H9 (cell line): Measurements from ENCODE around the gene GLRX. TPM values are rescaled to one million over a fixed set of nuclear protein-coding genes. Genes with fewer than 3 reads are reported as not detected.

Source experiments
- DNase-seq: peaks from one replicate; pipeline ENCODE4 v3.0.0-alpha.2; 2017
- H2AFZ ChIP-seq: one replicate; pipeline ENCODE4 v1.6.1; 2013; ENCODE audit warnings: mild to moderate bottlenecking, low read length, control low read depth, moderate library complexity
- H2AK5ac ChIP-seq: 2 replicates; pipeline ENCODE4 v1.6.1; 2013; ENCODE audit warnings: low read length, control low read depth, mixed read lengths; ENCODE audit not compliant: insufficient read length
- H2BK120ac ChIP-seq: one replicate; pipeline ENCODE4 v1.6.1; 2013; ENCODE audit warnings: low read depth, mild to moderate bottlenecking, low read length, control low read depth, inconsistent platforms; ENCODE audit not compliant: poor library complexity, severe bottlenecking
- H2BK12ac ChIP-seq: 2 replicates; pipeline ENCODE4 v1.6.1; 2013; ENCODE audit warnings: low read length, control low read depth, mixed read lengths, low read depth; ENCODE audit not compliant: insufficient read length
- H2BK15ac ChIP-seq: 2 replicates; pipeline ENCODE4 v1.6.1; 2013; ENCODE audit warnings: low read depth, low read length, control low read depth
- H2BK20ac ChIP-seq: one replicate; pipeline ENCODE4 v1.6.1; 2013; ENCODE audit warnings: low read depth, mild to moderate bottlenecking, low read length, control low read depth, inconsistent platforms; ENCODE audit not compliant: poor library complexity, severe bottlenecking
- H2BK5ac ChIP-seq: 2 replicates; pipeline ENCODE4 v1.6.1; 2013; ENCODE audit warnings: low read length, control low read depth, mixed read lengths; ENCODE audit not compliant: insufficient read length
- H3K14ac ChIP-seq: 2 replicates; pipeline ENCODE4 v1.6.1; 2013; ENCODE audit warnings: low read length, control low read depth; ENCODE audit not compliant: insufficient read depth
- H3K18ac ChIP-seq: 2 replicates; pipeline ENCODE4 v1.6.1; 2013; ENCODE audit warnings: low read depth, mild to moderate bottlenecking, mixed read lengths, low read length, control low read depth; ENCODE audit not compliant: insufficient read length
- H3K23ac ChIP-seq: 2 replicates; pipeline ENCODE4 v1.6.1; 2013; ENCODE audit warnings: low read length, control low read depth, mixed read lengths, low read depth; ENCODE audit not compliant: insufficient read length
- H3K23me2 ChIP-seq: 2 replicates; pipeline ENCODE4 v1.6.1; 2013; ENCODE audit warnings: low read depth, mild to moderate bottlenecking, mixed read lengths, low read length, control low read depth; ENCODE audit not compliant: insufficient read length, poor library complexity, severe bottlenecking
- H3K27ac ChIP-seq: 2 replicates; pipeline ENCODE4 v1.5.1; 2013; ENCODE audit warnings: low read length, control low read depth, mixed read lengths, low read depth; ENCODE audit not compliant: insufficient read length
- H3K27me3 ChIP-seq: 2 replicates; pipeline ENCODE4 v1.6.1; 2013; ENCODE audit warnings: low read length, control low read depth, inconsistent platforms; ENCODE audit not compliant: insufficient read depth
- H3K4ac ChIP-seq: 2 replicates; pipeline ENCODE4 v1.6.1; 2013; ENCODE audit warnings: low read depth, mild to moderate bottlenecking, control low read depth, inconsistent platforms, low read length, moderate library complexity
- H3K4me1 ChIP-seq: 2 replicates; pipeline ENCODE4 v1.6.1; 2013; ENCODE audit warnings: low read length, control low read depth, inconsistent platforms; ENCODE audit not compliant: insufficient read depth
- H3K4me2 ChIP-seq: 2 replicates; pipeline ENCODE4 v1.6.1; 2013; ENCODE audit warnings: low read length, control low read depth, mixed read lengths; ENCODE audit not compliant: insufficient read length, insufficient read depth
- H3K56ac ChIP-seq: 2 replicates; pipeline ENCODE4 v1.6.1; 2013; ENCODE audit warnings: low read depth, mild to moderate bottlenecking, mixed read lengths, low read length, control low read depth; ENCODE audit not compliant: insufficient read length
- H3K79me1 ChIP-seq: 2 replicates; pipeline ENCODE4 v1.6.1; 2013; ENCODE audit warnings: low read depth, mild to moderate bottlenecking, moderate library complexity, low read length, control low read depth, inconsistent platforms; ENCODE audit not compliant: insufficient read depth, poor library complexity, severe bottlenecking
- H3K79me2 ChIP-seq: 2 replicates; pipeline ENCODE4 v1.6.1; 2013; ENCODE audit warnings: low read length, control low read depth, inconsistent platforms; ENCODE audit not compliant: insufficient read depth
- H3K9ac ChIP-seq: 2 replicates; pipeline ENCODE4 v1.6.1; 2013; ENCODE audit warnings: low read length, control low read depth, mixed read lengths; ENCODE audit not compliant: insufficient read length; ENCODE audit errors: extremely low read depth
- H3K9me3 ChIP-seq: one replicate; pipeline ENCODE4 v1.6.1; 2013; ENCODE audit warnings: low read depth, low read length, inconsistent platforms; ENCODE audit not compliant: control insufficient read depth
- H3T11ph ChIP-seq: one replicate; pipeline ENCODE4 v1.6.1; 2013; ENCODE audit warnings: mild to moderate bottlenecking, low read length, control low read depth, inconsistent platforms
- H4K20me1 ChIP-seq: one replicate; pipeline ENCODE4 v1.6.1; 2013; ENCODE audit not compliant: control insufficient read depth, insufficient read length, insufficient read depth
- H4K5ac ChIP-seq: 2 replicates; pipeline ENCODE4 v1.6.1; 2013; ENCODE audit warnings: low read depth, mild to moderate bottlenecking, mixed read lengths, low read length, control low read depth; ENCODE audit not compliant: insufficient read length
- H4K8ac ChIP-seq: replicated peaks from 2 replicates; pipeline ENCODE4 v1.6.1; 2013; ENCODE audit warnings: low read length, control low read depth, mixed read lengths, low read depth; ENCODE audit not compliant: insufficient read length
- H4K91ac ChIP-seq: 2 replicates; pipeline ENCODE4 v1.6.1; 2013; ENCODE audit warnings: low read depth, mild to moderate bottlenecking, moderate library complexity, mixed read lengths, low read length, control low read depth; ENCODE audit not compliant: insufficient read length
- H3K27ac Mint-ChIP-seq, 3 experiments: 2 replicates in 2 of 3; 3 replicates in 1 of 3; pipeline ENCODE4 v1.8.0; 2020 to 2021; ENCODE audit warnings: mixed read lengths in 3 of 3, mild to moderate bottlenecking in 1 of 3, moderate library complexity in 1 of 3
- H3K27me3 Mint-ChIP-seq: 2 replicates; pipeline ENCODE4 v1.8.0; 2021; ENCODE audit warnings: low read depth, mild to moderate bottlenecking, moderate library complexity, mixed read lengths
- H3K36me3 Mint-ChIP-seq, 3 experiments: 2 replicates in 2 of 3; 3 replicates in 1 of 3; pipeline ENCODE4 v1.8.0; 2020 to 2021; ENCODE audit warnings: low read depth in 3 of 3, mixed read lengths in 3 of 3; ENCODE audit not compliant: insufficient read depth in 1 of 3
- H3K4me1 Mint-ChIP-seq, 2 experiments: 2 replicates each; pipeline ENCODE4 v1.8.0; 2020; ENCODE audit warnings: mixed read lengths in 2 of 2
- H3K4me3 Mint-ChIP-seq, 2 experiments: 2 replicates in 1 of 2; 3 replicates in 1 of 2; pipeline ENCODE4 v1.8.0; 2020 to 2021; ENCODE audit warnings: mild to moderate bottlenecking in 2 of 2, mixed read lengths in 2 of 2, moderate library complexity in 1 of 2
- H3K9me3 Mint-ChIP-seq, 2 experiments: 2 replicates in 1 of 2; 3 replicates in 1 of 2; pipeline ENCODE4 v1.8.0; 2020; ENCODE audit warnings: mild to moderate bottlenecking in 2 of 2, mixed read lengths in 2 of 2, moderate library complexity in 1 of 2
- WGBS: extraction: QIAGEN DNeasy Blood & Tissue Kit; methylation state at CpG from one replicate; pipeline ENCODE4 v1.1.7; 2013; ENCODE audit warnings: missing lambda C conversion rate, low lambda C conversion rate, mixed read lengths; ENCODE audit not compliant: insufficient read length; ENCODE audit errors: extremely low coverage; 5-methylcytosine and 5-hydroxymethylcytosine counted together
- total RNA-seq: library from RNA; stranded (reverse); gene quantifications from 2 replicates; pipeline ENCODE4 v1.2.1, GENCODE V29; 2021
- TF ChIP-seq, protein P1 (sequence below): fragments of 200-600 bp; sonication (generic); conservative IDR thresholded peaks from 3 replicates; pipeline ENCODE4 v1.8.0; 2021; ENCODE audit warnings: antibody characterized with exemption, mild to moderate bottlenecking

Gene GLRX
- total RNA-seq, 1 experiment from 2014 or later: 13.8 TPM

DNA sequence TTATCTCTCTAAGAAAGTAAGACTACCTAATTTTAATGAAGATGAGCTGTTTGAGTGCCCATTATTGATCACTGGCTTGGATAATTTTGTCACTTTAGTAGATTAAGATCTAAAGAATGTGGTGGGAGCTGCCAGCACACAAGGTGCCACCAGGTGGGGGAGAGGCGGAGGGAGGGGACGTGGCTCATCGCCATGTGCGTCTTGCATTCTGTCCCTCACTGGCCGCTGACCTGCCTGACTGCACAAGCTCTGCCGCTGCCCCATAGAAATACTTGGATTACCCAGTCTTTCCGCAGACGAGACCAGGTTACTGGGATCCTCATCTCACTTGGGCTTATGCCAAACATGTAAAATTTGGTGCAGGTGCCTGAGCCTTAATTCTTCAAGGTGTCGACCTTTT is 53.8 kb downstream of the GLRX start:
- no peak overlapping the region for H2BK15ac ChIP-seq
- no peak overlapping the region for H3K56ac ChIP-seq
- TF ChIP-seq, protein P1, sequence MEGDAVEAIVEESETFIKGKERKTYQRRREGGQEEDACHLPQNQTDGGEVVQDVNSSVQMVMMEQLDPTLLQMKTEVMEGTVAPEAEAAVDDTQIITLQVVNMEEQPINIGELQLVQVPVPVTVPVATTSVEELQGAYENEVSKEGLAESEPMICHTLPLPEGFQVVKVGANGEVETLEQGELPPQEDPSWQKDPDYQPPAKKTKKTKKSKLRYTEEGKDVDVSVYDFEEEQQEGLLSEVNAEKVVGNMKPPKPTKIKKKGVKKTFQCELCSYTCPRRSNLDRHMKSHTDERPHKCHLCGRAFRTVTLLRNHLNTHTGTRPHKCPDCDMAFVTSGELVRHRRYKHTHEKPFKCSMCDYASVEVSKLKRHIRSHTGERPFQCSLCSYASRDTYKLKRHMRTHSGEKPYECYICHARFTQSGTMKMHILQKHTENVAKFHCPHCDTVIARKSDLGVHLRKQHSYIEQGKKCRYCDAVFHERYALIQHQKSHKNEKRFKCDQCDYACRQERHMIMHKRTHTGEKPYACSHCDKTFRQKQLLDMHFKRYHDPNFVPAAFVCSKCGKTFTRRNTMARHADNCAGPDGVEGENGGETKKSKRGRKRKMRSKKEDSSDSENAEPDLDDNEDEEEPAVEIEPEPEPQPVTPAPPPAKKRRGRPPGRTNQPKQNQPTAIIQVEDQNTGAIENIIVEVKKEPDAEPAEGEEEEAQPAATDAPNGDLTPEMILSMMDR: no peak
- no peak overlapping the region for H4K5ac ChIP-seq
- no peaks in the 10 kb centered on the region for H3K9me3 ChIP-seq
- H3K4ac ChIP-seq: no peak overlapping the region
- H2BK20ac ChIP-seq: no peak overlapping the region
- H3K23ac ChIP-seq: no peak overlapping the region
- H2BK120ac ChIP-seq: no peak overlapping the region
- H2AK5ac ChIP-seq: no peak overlapping the region
- Mint-ChIP-seq H3K4me1 (no peaks in the 10 kb centered on the region), H3K4me3 (no peak overlapping the region), H3K9me3 (no peaks in the 10 kb centered on the region), H3K36me3 (no peaks in the 10 kb centered on the region), H3K27me3 (no peaks in the 10 kb centered on the region), H3K27ac (no peak overlapping the region)
- no peak overlapping the region for H3K27ac ChIP-seq
- H3K4me2 ChIP-seq: no peak overlapping the region
- H3K79me2 ChIP-seq: no peaks in the 10 kb centered on the region
- no peaks in the 10 kb centered on the region for H3K79me1 ChIP-seq
- DNase-seq: no peak
- no peaks in the 10 kb centered on the region for H3K27me3 ChIP-seq
- H2AFZ ChIP-seq: no peak overlapping the region
- no peaks in the 10 kb centered on the region for H3K23me2 ChIP-seq
- no peak overlapping the region for H3K18ac ChIP-seq
- WGBS: no CpG with 5 or more reads among the region's 9 CpGs
- no peak overlapping the region for H3K9ac ChIP-seq
- no peaks in the 10 kb centered on the region for H3K4me1 ChIP-seq
- H2BK12ac ChIP-seq: no peak overlapping the region
- no peak overlapping the region for H4K8ac ChIP-seq
- no peak overlapping the region for H3T11ph ChIP-seq
- H4K91ac ChIP-seq: no peak overlapping the region
- H3K14ac ChIP-seq: no peak overlapping the region
- H4K20me1 ChIP-seq: no peaks in the 10 kb centered on the region
- H2BK5ac ChIP-seq: no peak overlapping the region
